ENCODE measurements around the gene CCDC187.

The CCDC187 gene

GRCh38 chr9:136258299-136258625, 45.6 kb downstream of the CCDC187 start:
- DNase-seq (ENCODE audit: insufficient read length, low spot score) (no peak), FAIRE-seq (no peak)

- no peak for DNase-seq (ENCODE audit: insufficient read length, low spot score)
Observed at GRCh38 chr9:136257381-136258298, 46.3 kb downstream of the CCDC187 start.

DNA sequence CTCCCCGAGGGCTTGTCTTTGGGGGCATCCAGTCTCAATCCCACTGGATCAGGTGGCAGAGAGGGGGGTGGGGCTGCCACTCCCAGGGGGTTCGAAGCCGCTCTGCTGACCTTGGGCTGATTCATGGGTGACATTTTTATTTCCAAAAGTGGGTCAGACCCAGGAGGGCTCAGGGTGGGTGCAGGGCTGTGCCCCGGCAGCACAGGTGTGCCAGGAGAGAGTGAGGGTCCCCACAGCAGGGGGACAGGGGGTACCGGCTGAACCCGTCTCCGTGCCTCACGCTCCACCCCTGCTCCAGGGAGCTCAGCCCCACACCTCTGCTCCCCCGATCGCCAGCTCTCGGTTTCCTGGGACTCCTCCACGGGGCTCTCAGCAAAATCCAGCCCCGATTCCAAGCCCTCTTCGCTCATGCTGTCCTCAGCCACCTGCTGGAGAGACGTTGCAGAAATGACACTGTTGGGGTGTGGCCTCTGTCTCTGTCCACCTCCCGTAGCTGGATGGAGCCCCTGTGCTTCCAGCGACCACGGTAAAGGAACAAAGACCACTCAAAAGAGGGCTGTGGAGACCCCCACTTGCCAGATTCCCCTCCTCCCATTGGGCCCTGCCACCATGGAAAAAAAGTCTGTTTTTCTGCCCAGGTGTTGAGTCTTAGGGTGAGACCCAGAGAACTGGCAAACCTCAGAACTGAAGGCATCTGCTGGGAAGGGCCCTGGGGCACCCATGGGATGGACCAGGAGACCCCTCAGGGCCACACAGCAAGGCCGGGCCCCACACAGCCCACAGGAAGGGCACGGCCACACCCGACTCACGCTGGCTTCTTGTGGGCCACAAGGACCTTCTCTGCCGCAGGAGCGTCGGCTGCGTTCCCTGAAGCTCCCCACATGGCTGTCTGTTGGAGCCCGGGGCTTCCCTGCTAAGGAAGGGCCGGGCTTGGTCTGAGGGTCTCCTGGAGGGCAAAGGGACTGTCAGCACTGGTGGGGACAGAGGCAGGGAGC, 47.7 kb downstream of the CCDC187 start:
- no peak for DNase-seq (ENCODE audit: insufficient read length, low spot score)
- FAIRE-seq: no peak

More at GRCh38 chr9:136257381-136258298, 46.3 kb downstream of the CCDC187 start:
- FAIRE-seq: no peak

- DNase-seq (ENCODE audit: insufficient read length, low spot score): no peak
- no peak for FAIRE-seq
Observed at GRCh38 chr9:136255166-136255538, 48.7 kb downstream of the CCDC187 start.

GRCh38 chr9:136254381-136255165, 49.3 kb downstream of the CCDC187 start:
- FAIRE-seq (no peak), DNase-seq (ENCODE audit: insufficient read length, low spot score) (no peak)

- FAIRE-seq (no peak), DNase-seq (ENCODE audit: insufficient read length, low spot score) (no peak)
Observed at GRCh38 chr9:136253246-136254130, 50.4 kb downstream of the CCDC187 start.

DNA sequence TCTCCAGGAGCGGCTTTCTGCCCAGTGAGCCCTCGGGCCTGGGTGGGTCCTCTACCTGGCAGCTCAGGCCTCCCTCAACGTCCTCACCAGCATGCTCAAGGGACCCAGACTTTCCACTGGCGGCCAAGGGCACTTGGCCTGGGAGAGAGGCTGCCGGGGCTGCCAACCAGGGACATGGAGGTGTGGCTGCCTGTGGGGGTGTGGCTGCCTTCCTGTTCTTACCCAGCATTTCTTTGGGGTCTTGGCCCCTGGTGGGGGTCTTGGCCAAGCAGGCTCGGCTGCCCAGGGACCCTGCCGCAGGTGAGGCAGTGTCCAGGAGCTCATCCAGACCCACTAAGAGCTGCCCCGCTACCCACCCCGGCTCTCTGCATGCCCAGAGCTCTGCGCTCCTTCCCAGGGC, 51.0 kb downstream of the CCDC187 start:
- no peak for DNase-seq (ENCODE audit: insufficient read length, low spot score)
- no peak for FAIRE-seq

DNA sequence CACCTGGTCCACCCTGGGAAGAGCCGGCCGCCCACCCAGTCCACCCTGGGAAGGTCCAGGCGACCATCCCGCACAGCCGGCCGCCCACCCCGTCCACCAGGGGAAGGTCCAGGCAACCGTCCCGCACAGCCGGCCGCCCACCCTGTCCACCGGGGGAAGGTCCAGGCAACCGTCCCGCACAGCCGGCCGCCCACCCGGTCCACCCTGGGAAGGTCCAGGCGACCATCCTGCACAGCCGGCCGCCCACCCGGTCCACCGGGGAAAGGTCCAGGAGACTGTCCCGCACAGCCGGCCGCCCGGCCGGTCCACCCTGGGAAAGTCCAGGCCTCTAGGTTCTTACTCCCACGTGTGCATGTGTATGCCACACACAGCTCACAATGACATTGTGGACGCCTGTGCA, 51.6 kb downstream of the CCDC187 start:
- no peak for DNase-seq (ENCODE audit: insufficient read length, low spot score)

DNA sequence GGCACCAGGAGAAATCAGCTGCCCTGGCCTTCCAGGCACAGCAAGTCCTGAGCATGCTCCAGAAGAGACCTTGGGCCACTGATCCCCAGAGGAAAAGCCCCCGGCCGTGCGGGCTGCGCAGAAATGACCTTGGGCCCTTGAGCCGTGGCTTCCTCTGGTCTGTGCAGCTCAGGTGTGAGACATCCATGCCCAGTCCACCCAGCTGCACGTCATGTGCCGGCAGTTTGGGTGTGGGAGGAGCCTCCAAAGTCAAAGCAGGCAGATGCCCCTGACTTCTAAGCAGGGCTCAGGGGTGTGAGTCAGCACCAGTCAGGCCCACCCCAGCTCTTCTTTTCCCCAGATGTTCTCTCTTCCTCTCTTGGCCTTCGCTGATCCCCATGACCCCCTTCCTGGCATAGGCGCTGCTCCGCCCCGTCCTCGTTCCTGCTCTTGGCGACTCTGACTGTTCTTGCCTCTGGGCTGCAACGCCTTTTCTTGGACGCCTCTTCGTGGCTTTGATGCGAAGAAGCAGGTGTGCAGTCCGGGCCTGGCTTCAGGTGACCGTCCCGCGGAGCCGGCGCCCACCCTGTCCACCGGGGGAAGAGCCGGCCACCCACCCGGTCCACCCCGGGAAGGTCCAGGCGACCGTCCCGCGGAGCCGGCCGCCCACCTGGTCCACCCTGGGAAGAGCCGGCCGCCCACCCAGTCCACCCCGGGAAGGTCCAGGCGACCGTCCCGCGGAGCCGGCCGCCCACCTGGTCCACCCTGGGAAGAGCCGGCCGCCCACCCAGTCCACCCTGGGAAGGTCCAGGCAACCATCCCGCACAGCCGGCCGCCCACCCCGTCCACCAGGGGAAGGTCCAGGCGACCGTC, 52.4 kb downstream of the CCDC187 start:
- FAIRE-seq (no peak), DNase-seq (ENCODE audit: insufficient read length, low spot score) (no peak)

More for the DNA sequence above, 51.6 kb downstream of the CCDC187 start:
- FAIRE-seq: no peak

- DNase-seq (ENCODE audit: insufficient read length, low spot score) (no peak), FAIRE-seq (no peak)
Observed at GRCh38 chr9:136250676-136251075, 53.2 kb downstream of the CCDC187 start.

- DNase-seq (ENCODE audit: insufficient read length, low spot score): no peak
- FAIRE-seq: no peak
Observed at GRCh38 chr9:136249877-136250559, 53.9 kb downstream of the CCDC187 start.

GRCh38 chr9:136248951-136249876, 54.7 kb downstream of the CCDC187 start:
- FAIRE-seq: no peak
- no peak for DNase-seq (ENCODE audit: insufficient read length, low spot score)

- DNase-seq (ENCODE audit: insufficient read length, low spot score): no peak
- no peak for FAIRE-seq
Observed at GRCh38 chr9:136247947-136248637, 55.8 kb downstream of the CCDC187 start.

GRCh38 chr9:136247551-136247916, 56.4 kb downstream of the CCDC187 start:
- no peak for FAIRE-seq
- no peak for DNase-seq (ENCODE audit: insufficient read length, low spot score)

GRCh38 chr9:136246849-136247550, 56.9 kb downstream of the CCDC187 start:
- FAIRE-seq (no peak), DNase-seq (ENCODE audit: insufficient read length, low spot score) (no peak)
